Esophagus squamous epithelium (tissue), 5 donors: ENCODE data around the gene MATN1. TPM values are rescaled to one million over a fixed set of nuclear protein-coding genes. Genes with fewer than 3 reads are reported as not detected.
"Not testable (repeated sequence)": the region's sequence is repeated elsewhere in the genome, so short reads cannot be mapped to it uniquely, and the experiment has no call there.

Source experiments
- DNase-seq: peaks from one replicate; lab custom pipeline; 2025; lab: John Stamatoyannopoulos, UW
- H3K27ac ChIP-seq, 4 donors: fragments of 200-600 bp; sonication (generic); one replicate each; pipeline ENCODE4 v1.5.1; 2016 to 2019; ENCODE audit warnings: mild to moderate bottlenecking in 1 of 4
- H3K27me3 ChIP-seq, 4 donors: fragments of 200-600 bp; sonication (generic); 1 replicate in 3 of 4; 2 replicates in 1 of 4; pipeline versions ENCODE4 v1.5.1 to v1.6.0; 2017 to 2021; ENCODE audit warnings: antibody characterized with exemption in 1 of 4
- H3K36me3 ChIP-seq, 3 donors: fragments of 200-600 bp; sonication (generic); one replicate each; pipeline ENCODE4 v1.5.1; 2016 to 2019
- H3K4me1 ChIP-seq, 3 donors: fragments of 200-600 bp; sonication (generic); one replicate each; pipeline ENCODE4 v1.5.1; 2017 to 2019
- H3K4me3 ChIP-seq, 4 donors: fragments of 200-600 bp; sonication (generic); 1 replicate in 3 of 4; 2 replicates in 1 of 4; pipeline ENCODE4 v1.5.1; 2016 to 2019; ENCODE audit warnings: mild to moderate bottlenecking in 2 of 4, moderate library complexity in 1 of 4
- H3K9me3 ChIP-seq, 3 donors: fragments of 200-600 bp; sonication (generic); one replicate each; pipeline ENCODE4 v1.5.1; 2016 to 2019
- CTCF ChIP-seq, 6 experiments: fragments of 450-650 bp in 4 of 6; fragments of 200-600 bp in 2 of 6; sonication (generic) in 2 of 6; IDR thresholded peaks; one replicate each; pipeline ENCODE4 v1.5.1; 2016 to 2019; ENCODE audit warnings: antibody characterized with exemption in 6 of 6, mild to moderate bottlenecking in 4 of 6, moderate library complexity in 4 of 6
- POLR2A ChIP-seq, 4 donors: fragments of 450-650 bp; IDR thresholded peaks; one replicate each; pipeline ENCODE4 v1.6.1; 2017; ENCODE audit warnings: antibody characterized with exemption in 4 of 4, mild to moderate bottlenecking in 4 of 4, moderate library complexity in 3 of 4
- WGBS, 2 donors: methylation state at CpG; one replicate each; pipeline ENCODE4 v1.1.5; 2018; 5-methylcytosine and 5-hydroxymethylcytosine counted together
- intact Hi-C: fragments of 100-400 bp; cut with DNase I; formaldehyde crosslinking; loops from one replicate; pipeline ENCODE4 v1.15.0; 2022
- total RNA-seq, 4 donors: library from RNA; depleted of rRNA; stranded (reverse); fragments of >200 nt; gene quantifications; one replicate each; pipeline ENCODE4 v1.1.0, GENCODE V29; 2016
- donor health status: DM: yes; HTN: yes; CAD: no.

MATN1 gene
- total RNA-seq, 4 donors from 2014 or later, result not detected

- intact Hi-C loops, result no loop called here
- Histone ChIP-seq H3K36me3 (no peaks in the 10 kb centered on the region), H3K9me3 (no peaks in the 10 kb centered on the region), H3K4me1 (peaks cover 3 to 19% (median 6%) of the 10 kb centered on the region in 3 donors), H3K27me3 (peaks cover 0 to 73% (median 2%) of the 10 kb centered on the region in 4 donors), H3K4me3 (no peak overlapping the region), H3K27ac (no peak overlapping the region)
- 58 to 87% methylated on average over 5 to 6 of the region's 11 CpGs for WGBS, 2 donors
- no peak for TF ChIP-seq CTCF (IDR thresholded peaks at IDR 0.05)
- no peak for TF ChIP-seq POLR2A (IDR thresholded peaks at IDR 0.05)
- DNase-seq, result no peak
Measured at GRCh38 chr1:30688920-30689794, 34.2 kb downstream of the MATN1 start.

- intact Hi-C loops, H3K9me3 ChIP-seq, H3K27ac ChIP-seq, H3K36me3 ChIP-seq, DNase-seq, H3K4me3 ChIP-seq: not testable (repeated sequence)
- peaks cover 3 to 18% (median 6%) of the 10 kb centered on the region in 3 donors for H3K4me1 ChIP-seq
- H3K27me3 ChIP-seq, result peaks cover 0 to 75% (median 4%) of the 10 kb centered on the region in 4 donors
- WGBS, 2 donors, result 83 to 86% methylated on average over 5 to 8 of the region's 9 CpGs
Measured at GRCh38 chr1:30688516-30688915, 34.9 kb downstream of the MATN1 start.

- H3K4me3 ChIP-seq, result no peak overlapping the region
- 87 to 94% methylated on average over 6 of the region's 6 CpGs for WGBS, 2 donors
- H3K9me3 ChIP-seq, result no peaks in the 10 kb centered on the region
- no peak overlapping the region for H3K27ac ChIP-seq
- H3K27me3 ChIP-seq, result peaks cover 0 to 76% (median 4%) of the 10 kb centered on the region in 4 donors
- DNase-seq, result no peak
- H3K4me1 ChIP-seq, result peaks cover 3 to 18% (median 6%) of the 10 kb centered on the region in 3 donors
- intact Hi-C loops, result no loop called here
- TF ChIP-seq POLR2A (IDR thresholded peaks at IDR 0.05) (no peak), CTCF (IDR thresholded peaks at IDR 0.05) (no peak)
- no peaks in the 10 kb centered on the region for H3K36me3 ChIP-seq
Measured at GRCh38 chr1:30687886-30688285, 35.5 kb downstream of the MATN1 start.

- no peaks in the 10 kb centered on the region for H3K36me3 ChIP-seq
- WGBS, 2 donors, result 64% methylated on average over 6 of the region's 10 CpGs
- no peak for DNase-seq
- no peak for TF ChIP-seq CTCF (IDR thresholded peaks at IDR 0.05)
- no peak for TF ChIP-seq POLR2A (IDR thresholded peaks at IDR 0.05)
- H3K27me3 ChIP-seq, result peaks cover 0 to 75% (median 4%) of the 10 kb centered on the region in 4 donors
- H3K27ac ChIP-seq, result peak overlapping the region in 1 of 4 donors; percentile 14
- H3K4me1 ChIP-seq, result peaks cover 3 to 18% (median 6%) of the 10 kb centered on the region in 3 donors
- intact Hi-C loops, result no loop called here
- H3K9me3 ChIP-seq, result no peaks in the 10 kb centered on the region
- no peak overlapping the region for H3K4me3 ChIP-seq
Measured at GRCh38 chr1:30686236-30686935, 37.0 kb downstream of the MATN1 start.

- H3K4me3 ChIP-seq, result peak overlapping the region in 1 of 4 donors; percentile 12
- intact Hi-C loops, result no loop called here
- no peak for TF ChIP-seq CTCF (IDR thresholded peaks at IDR 0.05)
- no peak for TF ChIP-seq POLR2A (IDR thresholded peaks at IDR 0.05)
- H3K9me3 ChIP-seq, result no peaks in the 10 kb centered on the region
- H3K27me3 ChIP-seq, result peaks cover 0 to 75% (median 4%) of the 10 kb centered on the region in 4 donors
- no peak overlapping the region for H3K27ac ChIP-seq
- H3K36me3 ChIP-seq, result no peaks in the 10 kb centered on the region
- no peak for DNase-seq
- 45 to 52% methylated on average over 4 to 10 of the region's 11 CpGs for WGBS, 2 donors
- peaks cover 3 to 18% (median 6%) of the 10 kb centered on the region in 3 donors for H3K4me1 ChIP-seq
Measured at GRCh38 chr1:30685796-30686165, 37.6 kb downstream of the MATN1 start.
